GM12878 (cell line): Measurements from ENCODE around the gene XRCC4. TPM values are rescaled to one million over a fixed set of nuclear protein-coding genes. Genes with fewer than 3 reads are reported as not detected.

Experiments
- ATAC-seq: fragments of 200-7000 bp; cut with Tn5 transposase; 3 replicates; pipeline ENCODE4 v1.9.1; 2020; ENCODE audit warnings: mild to moderate bottlenecking, moderate library complexity
- BruUV-seq: library from RNA; stranded (reverse); fragments of 400-500 nt; replicated peaks from 2 replicates; lab custom pipeline; 2021; lab: Mats Ljungman, UMichigan
- CTCF ChIA-PET: fragments of 300-600 bp; sonication (Branson Sonifier 250); formaldehyde crosslinking; extraction: SDS; loops from one replicate; lab custom pipeline; 2021; ENCODE audit warnings: inconsistent platforms; lab: Yijun Ruan, JAX
- POLR2A ChIA-PET: fragments of 350-600 bp; formaldehyde crosslinking; extraction: SDS; loops from one replicate; lab custom pipeline; 2021; ENCODE audit warnings: inconsistent platforms; lab: Charles Lee
- RAD21 ChIA-PET: fragments of 300-600 bp; sonication (Branson Sonifier 250); formaldehyde crosslinking; loops from one replicate; lab custom pipeline; 2023; ENCODE audit warnings: antibody characterized with exemption; ENCODE audit not compliant: unreplicated experiment; lab: Charles Lee
- SMC1A ChIA-PET: fragments of 300-600 bp; sonication (Branson Sonifier 250); formaldehyde crosslinking; loops from one replicate; lab custom pipeline; 2023; ENCODE audit not compliant: unreplicated experiment, uncharacterized antibody; lab: Charles Lee
- DNase-seq: peaks from one replicate; pipeline ENCODE4 v3.0.0-alpha.2; 2011; ENCODE audit warnings: low read depth, low spot score
- FAIRE-seq: peaks from 3 replicates; lab custom pipeline; 2011; peaks lifted over from hg19 to GRCh38; lab: Jason Lieb, UNC
- H2AFZ ChIP-seq: 2 replicates; pipeline ENCODE4 v1.6.0; 2011; ENCODE audit warnings: low read depth, low read length, control low read depth; ENCODE audit not compliant: control insufficient read depth
- H3K27ac ChIP-seq: 2 replicates; pipeline ENCODE4 v1.5.1; 2011; ENCODE audit warnings: control low read depth; ENCODE audit not compliant: control insufficient read depth, insufficient read depth
- H3K27me3 ChIP-seq, 2 experiments: replicated peaks in 1 of 2; 2 replicates each; pipeline versions ENCODE4 v1.6.0 to v1.6.1; 2011; ENCODE audit warnings: low read length in 1 of 2; ENCODE audit not compliant: control insufficient read depth in 2 of 2, insufficient read depth in 2 of 2
- H3K36me3 ChIP-seq, 2 experiments: 2 replicates each; pipeline ENCODE4 v1.5.1; 2011; ENCODE audit warnings: low read length in 1 of 2; ENCODE audit not compliant: control insufficient read depth in 2 of 2, insufficient read depth in 2 of 2
- H3K4me1 ChIP-seq: 2 replicates; pipeline ENCODE4 v1.6.1; 2011; ENCODE audit warnings: mild to moderate bottlenecking, low read length, moderate library complexity, mixed read lengths; ENCODE audit not compliant: control insufficient read depth, insufficient read depth
- H3K4me2 ChIP-seq: 2 replicates; pipeline ENCODE4 v1.6.0; 2011; ENCODE audit warnings: control low read depth; ENCODE audit not compliant: control insufficient read depth, insufficient read depth
- H3K4me3 ChIP-seq: fragments of 200-600 bp; sonication (generic); 2 replicates; pipeline ENCODE4 v1.5.1; 2016
- H3K79me2 ChIP-seq: 2 replicates; pipeline ENCODE4 v1.6.0; 2011; ENCODE audit warnings: low read length; ENCODE audit not compliant: control insufficient read depth, insufficient read depth
- H3K9ac ChIP-seq: 2 replicates; pipeline ENCODE4 v1.8.0; 2011; ENCODE audit warnings: low read length, control low read depth, mixed read lengths; ENCODE audit not compliant: control insufficient read depth, insufficient read depth
- H3K9me3 ChIP-seq: replicated peaks from 3 replicates; pipeline ENCODE4 v1.5.1; 2011; ENCODE audit warnings: mild to moderate bottlenecking, low read length; ENCODE audit not compliant: control insufficient read depth, insufficient read depth
- H4K20me1 ChIP-seq: 2 replicates; pipeline ENCODE4 v1.6.0; 2011; ENCODE audit not compliant: control insufficient read depth, insufficient read depth
- BACH1 ChIP-seq: fragments of 450-650 bp; IDR thresholded peaks from 2 replicates; pipeline ENCODE4 v1.6.1; 2017; ENCODE audit warnings: mild to moderate bottlenecking, borderline replicate concordance
- BCL11A ChIP-seq: IDR thresholded peaks from 2 replicates; pipeline ENCODE4 v1.6.1; 2011; ENCODE audit warnings: low read depth, low read length
- BHLHE40 ChIP-seq, 2 experiments: fragments of 450-650 bp in 1 of 2; IDR thresholded peaks; 2 replicates each; pipeline ENCODE4 v1.6.1; 2011 to 2017; ENCODE audit warnings: low read depth in 2 of 2, borderline replicate concordance in 1 of 2, improper control_type of control experiment in 1 of 2, low read length in 1 of 2, mild to moderate bottlenecking in 1 of 2
- CHD2 ChIP-seq: IDR thresholded peaks from 2 replicates; pipeline ENCODE4 v1.6.1; 2011; ENCODE audit warnings: low read depth, low read length, improper control_type of control experiment, borderline replicate concordance
- CREB1 ChIP-seq: IDR thresholded peaks from 2 replicates; pipeline ENCODE4 v1.6.1; 2012; ENCODE audit warnings: low read depth, mild to moderate bottlenecking, inconsistent platforms
- HDAC6 ChIP-seq: fragments of 200-600 bp; sonication (generic); IDR thresholded peaks from one replicate; pipeline ENCODE4 v1.8.0; 2017; ENCODE audit warnings: antibody characterized with exemption; ENCODE audit not compliant: unreplicated experiment
- IKZF1 ChIP-seq: fragments of 450-650 bp; conservative IDR thresholded peaks from 2 replicates; pipeline ENCODE4 v1.6.1; 2017; ENCODE audit warnings: antibody characterized with exemption, mild to moderate bottlenecking
- JUNB ChIP-seq: IDR thresholded peaks from 2 replicates; pipeline ENCODE4 v1.6.1; 2016; ENCODE audit warnings: antibody characterized with exemption, mild to moderate bottlenecking
- MEF2B ChIP-seq: fragments of 450-650 bp; IDR thresholded peaks from 2 replicates; pipeline ENCODE4 v1.6.1; 2018; ENCODE audit warnings: mild to moderate bottlenecking, moderate library complexity; ENCODE audit not compliant: partially characterized antibody, poor library complexity, severe bottlenecking
- NBN ChIP-seq: fragments of 450-650 bp; IDR thresholded peaks from 2 replicates; pipeline ENCODE4 v1.6.1; 2016
- SIN3A ChIP-seq: IDR thresholded peaks from 2 replicates; pipeline ENCODE4 v1.6.1; 2012; ENCODE audit warnings: low read depth, low read length, improper control_type of control experiment
- SMARCA5 ChIP-seq: fragments of 450-650 bp; IDR thresholded peaks from 2 replicates; pipeline ENCODE4 v1.6.1; 2017; ENCODE audit warnings: mild to moderate bottlenecking
- TAF1 ChIP-seq: IDR thresholded peaks from 2 replicates; pipeline ENCODE4 v1.6.1; 2011; ENCODE audit warnings: mild to moderate bottlenecking, low read depth, low read length, borderline replicate concordance
- TCF3 ChIP-seq: IDR thresholded peaks from 2 replicates; pipeline ENCODE4 v1.6.1; 2012; ENCODE audit warnings: low read depth, mild to moderate bottlenecking, low read length, borderline replicate concordance; ENCODE audit not compliant: insufficient read depth
- WRNIP1 ChIP-seq: IDR thresholded peaks from 2 replicates; pipeline ENCODE4 v1.6.1; 2011; ENCODE audit warnings: low read depth, low read length, improper control_type of control experiment, borderline replicate concordance
- YBX1 ChIP-seq: fragments of 450-650 bp; IDR thresholded peaks from 2 replicates; pipeline ENCODE4 v1.6.1; 2016; ENCODE audit warnings: antibody characterized with exemption
- WGBS: methylation state at CpG from one replicate; pipeline ENCODE4 v1.1.6; 2016; ENCODE audit warnings: low lambda C conversion rate; ENCODE audit not compliant: insufficient replicate concordance, insufficient coverage; ENCODE audit errors: missing lambda C conversion rate; 5-methylcytosine and 5-hydroxymethylcytosine counted together
- in situ Hi-C: fragments of 300-500 bp; cut with MboI; formaldehyde crosslinking; loops from 9 replicates; pipeline ENCODE4 v1.14.3; 2018; ENCODE audit warnings: mixed read lengths
- intact Hi-C: fragments of 100-400 bp; cut with micrococcal nuclease; formaldehyde crosslinking; loops from one replicate; pipeline ENCODE4 v1.14.2; 2022; ENCODE audit not compliant: unreplicated experiment
- polyA plus RNA-seq, 11 experiments: library from polyadenylated mRNA; depleted of rRNA in 4 of 11; unstranded in 6 of 11; stranded (reverse) in 5 of 11; fragments of >200 nt; fragmentation: Nextera tagmentation in 4 of 11; fragmentation: Illumina TruSeq in 1 of 11; extraction: Ambion mirVana in 4 of 11; extraction: Trizol in 1 of 11; gene quantifications; 1 replicate in 1 of 11; 2 replicates in 10 of 11; pipeline versions ENCODE4 v1.2.1 to v1.2.3, GENCODE V29; 2011 to 2016; ENCODE audit warnings: inconsistent platforms in 2 of 11, missing spikeins in 2 of 11, low read depth in 1 of 11
- total RNA-seq, 4 experiments: library from RNA; depleted of rRNA in 3 of 4; stranded (reverse); fragments of >200 nt in 3 of 4; fragmentation: Illumina TruSeq in 1 of 4; extraction: Trizol in 1 of 4; gene quantifications; 2 replicates each; pipeline versions ENCODE4 v1.2.1 to v1.2.3, GENCODE V29; 2013 to 2021
- TF ChIP-seq, protein P1 (sequence below): fragments of 450-650 bp; IDR thresholded peaks from 2 replicates; pipeline ENCODE4 v1.6.1; 2014; ENCODE audit warnings: mild to moderate bottlenecking
- TF ChIP-seq, protein P2 (sequence below): IDR thresholded peaks from 2 replicates; pipeline ENCODE4 v1.6.1; 2011; ENCODE audit warnings: mild to moderate bottlenecking, low read depth, low read length, moderate library complexity; ENCODE audit not compliant: insufficient replicate concordance
- TF ChIP-seq, protein P3 (sequence below): IDR thresholded peaks from 2 replicates; pipeline ENCODE4 v1.6.1; 2012; ENCODE audit warnings: low read length, inconsistent platforms

The XRCC4 gene
- total and polyA plus RNA-seq, 10 of the 15 experiments (the other 5 are each of a cell fraction or from before 2014, with no cell fraction given): 12.1 to 53.6 (median 25.8) TPM

DNA sequence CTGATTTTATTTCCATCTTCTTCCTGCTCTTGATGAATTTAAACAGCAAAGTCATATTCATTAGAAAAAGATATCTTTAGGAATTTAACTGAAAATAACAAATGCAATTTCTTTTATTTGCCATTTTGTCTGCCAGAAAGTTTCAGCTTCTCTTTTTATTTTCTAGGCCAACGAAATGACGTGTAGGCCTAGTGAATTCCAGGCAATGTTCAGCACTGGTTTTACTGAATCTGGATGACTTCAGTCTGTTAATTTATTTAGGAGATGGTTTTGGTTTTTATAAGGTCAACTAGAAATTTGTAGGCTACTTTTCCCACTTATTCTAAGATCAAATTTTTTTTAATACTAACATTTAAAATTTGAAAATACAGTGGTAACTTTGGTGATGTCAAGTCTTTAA, 265.1 kb downstream of the XRCC4 start:
- in situ Hi-C loops (no loop called here), intact Hi-C loops (no loop called here)
- no peaks in the 10 kb centered on the region for H4K20me1 ChIP-seq
- 100% methylated on average over 2 of the region's 2 CpGs for WGBS
- no peak overlapping the region for H3K27ac ChIP-seq
- no peaks in the 10 kb centered on the region for H3K36me3 ChIP-seq
- ChIA-PET POLR2A (interaction anchor here (0.7 kb wide), 1 partner anchor 702 kb away, joined by 3 read pairs; no protein-coding TSS in a partner anchor), CTCF (no interaction called here), SMC1A (interaction anchor here (0.8 kb wide), 1 partner anchor 10 kb away, joined by 3 read pairs; no protein-coding TSS in a partner anchor), RAD21 (no interaction called here)
- H3K4me1 ChIP-seq: no peaks in the 10 kb centered on the region
- FAIRE-seq (no peak), DNase-seq (no peak), ATAC-seq (no peak)
- H3K9me3 ChIP-seq: peaks cover 2% of the 10 kb centered on the region; the same call in 2 of the 3 replicates
- H3K27me3 ChIP-seq: no peaks in the 10 kb centered on the region
- no peak overlapping the region for H2AFZ ChIP-seq
- TF ChIP-seq BHLHE40 (IDR thresholded peaks at IDR 0.05; ENCODE audit: borderline replicate concordance in 1 of 2, low read depth in 2 of 2, low read length in 1 of 2) (no peak), HDAC6 (no peak), CHD2 (no peak), WRNIP1 (no peak), BCL11A (no peak), MEF2B (no peak), BACH1 (no peak), SIN3A (no peak), SMARCA5 (no peak), CREB1 (no peak), IKZF1 (no peak), TCF3 (no peak), TAF1 (no peak), JUNB (no peak), YBX1 (no peak), NBN (no peak)
- TF ChIP-seq, protein P1, sequence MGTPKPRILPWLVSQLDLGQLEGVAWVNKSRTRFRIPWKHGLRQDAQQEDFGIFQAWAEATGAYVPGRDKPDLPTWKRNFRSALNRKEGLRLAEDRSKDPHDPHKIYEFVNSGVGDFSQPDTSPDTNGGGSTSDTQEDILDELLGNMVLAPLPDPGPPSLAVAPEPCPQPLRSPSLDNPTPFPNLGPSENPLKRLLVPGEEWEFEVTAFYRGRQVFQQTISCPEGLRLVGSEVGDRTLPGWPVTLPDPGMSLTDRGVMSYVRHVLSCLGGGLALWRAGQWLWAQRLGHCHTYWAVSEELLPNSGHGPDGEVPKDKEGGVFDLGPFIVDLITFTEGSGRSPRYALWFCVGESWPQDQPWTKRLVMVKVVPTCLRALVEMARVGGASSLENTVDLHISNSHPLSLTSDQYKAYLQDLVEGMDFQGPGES: no peak
- TF ChIP-seq, protein P2, sequence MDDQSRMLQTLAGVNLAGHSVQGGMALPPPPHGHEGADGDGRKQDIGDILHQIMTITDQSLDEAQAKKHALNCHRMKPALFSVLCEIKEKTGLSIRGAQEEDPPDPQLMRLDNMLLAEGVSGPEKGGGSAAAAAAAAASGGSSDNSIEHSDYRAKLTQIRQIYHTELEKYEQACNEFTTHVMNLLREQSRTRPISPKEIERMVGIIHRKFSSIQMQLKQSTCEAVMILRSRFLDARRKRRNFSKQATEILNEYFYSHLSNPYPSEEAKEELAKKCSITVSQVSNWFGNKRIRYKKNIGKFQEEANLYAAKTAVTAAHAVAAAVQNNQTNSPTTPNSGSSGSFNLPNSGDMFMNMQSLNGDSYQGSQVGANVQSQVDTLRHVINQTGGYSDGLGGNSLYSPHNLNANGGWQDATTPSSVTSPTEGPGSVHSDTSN: no peak
- TF ChIP-seq, protein P3, sequence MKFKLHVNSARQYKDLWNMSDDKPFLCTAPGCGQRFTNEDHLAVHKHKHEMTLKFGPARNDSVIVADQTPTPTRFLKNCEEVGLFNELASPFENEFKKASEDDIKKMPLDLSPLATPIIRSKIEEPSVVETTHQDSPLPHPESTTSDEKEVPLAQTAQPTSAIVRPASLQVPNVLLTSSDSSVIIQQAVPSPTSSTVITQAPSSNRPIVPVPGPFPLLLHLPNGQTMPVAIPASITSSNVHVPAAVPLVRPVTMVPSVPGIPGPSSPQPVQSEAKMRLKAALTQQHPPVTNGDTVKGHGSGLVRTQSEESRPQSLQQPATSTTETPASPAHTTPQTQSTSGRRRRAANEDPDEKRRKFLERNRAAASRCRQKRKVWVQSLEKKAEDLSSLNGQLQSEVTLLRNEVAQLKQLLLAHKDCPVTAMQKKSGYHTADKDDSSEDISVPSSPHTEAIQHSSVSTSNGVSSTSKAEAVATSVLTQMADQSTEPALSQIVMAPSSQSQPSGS: no peak
- no peak overlapping the region for H3K4me3 ChIP-seq
- H3K79me2 ChIP-seq: no peaks in the 10 kb centered on the region
- no peak overlapping the region for H3K4me2 ChIP-seq
- no TSS peak for BruUV-seq
- no peak overlapping the region for H3K9ac ChIP-seq
